HG03565 (cell line): ENCODE measurements around the gene PHC2.

Experiments used
- ATAC-seq: cut with Tn5 transposase; IDR thresholded peaks from one replicate; pipeline ENCODE4 v1.9.1; 2021; ENCODE audit warnings: mild to moderate bottlenecking, moderate library complexity; ENCODE audit not compliant: unreplicated experiment

The PHC2 gene

GRCh38 chr1:33455539-33456501, 24.9 kb upstream of the PHC2 start:
- no peak for ATAC-seq

- no peak for ATAC-seq
These were observed 23.9 kb upstream of the PHC2 start for GRCh38 chr1:33454646-33455282.

- no peak for ATAC-seq
These were observed 15.7 kb upstream of the PHC2 start for GRCh38 chr1:33446590-33446989.

- ATAC-seq: no peak
These were observed 14.2 kb upstream of the PHC2 start for GRCh38 chr1:33445108-33445507.

- ATAC-seq: no peak
These were observed 12.8 kb upstream of the PHC2 start for GRCh38 chr1:33443705-33444180.

GRCh38 chr1:33443080-33443704, 12.3 kb upstream of the PHC2 start:
- ATAC-seq: no peak

GRCh38 chr1:33442141-33442540, 11.2 kb upstream of the PHC2 start:
- no peak for ATAC-seq

- ATAC-seq: no peak
These were observed 10.3 kb upstream of the PHC2 start for GRCh38 chr1:33441088-33441745.

GRCh38 chr1:33439662-33440061, 8.8 kb upstream of the PHC2 start:
- ATAC-seq: no peak

- ATAC-seq: no peak
These were observed 7.7 kb upstream of the PHC2 start for GRCh38 chr1:33438364-33439160.

GRCh38 chr1:33436557-33437285, 5.8 kb upstream of the PHC2 start:
- no peak for ATAC-seq

- no peak for ATAC-seq
These were observed 4.4 kb upstream of the PHC2 start for GRCh38 chr1:33435096-33435820.

GRCh38 chr1:33434363-33434750, 3.5 kb upstream of the PHC2 start:
- ATAC-seq: no peak

- ATAC-seq: no peak
These were observed 2.8 kb upstream of the PHC2 start for GRCh38 chr1:33433509-33434362.

- ATAC-seq: no peak
These were observed 821 bp downstream of the PHC2 start for GRCh38 chr1:33429856-33430691.

- ATAC-seq: no peak
These were observed 1.6 kb downstream of the PHC2 start for GRCh38 chr1:33429332-33429731.

- ATAC-seq: no peak
These were observed 2.2 kb downstream of the PHC2 start for GRCh38 chr1:33428661-33429060.
